Stimulated activated CD8-positive, alpha-beta memory T cell treated with anti-CD3 and anti-CD28 coated beads, Interleukin-12 subunit alpha, Interleukin-12 subunit beta, amount 100 ng/mL, for 4 hours (primary cell): ENCODE data around the gene TBC1D2.

Source experiments
- DNase-seq: peaks from one replicate; pipeline ENCODE4 v3.0.0-alpha.2; 2020; ENCODE audit warnings: low read depth

TBC1D2 gene

GRCh38 chr9:98236901-98237487 is 18.5 kb downstream of the TBC1D2 start:
- no peak for DNase-seq

GRCh38 chr9:98235126-98235525 is 20.3 kb downstream of the TBC1D2 start:
- no peak for DNase-seq

- no peak for DNase-seq
Observed at GRCh38 chr9:98234245-98234825, 21.1 kb downstream of the TBC1D2 start.

GRCh38 chr9:98232926-98233325 is 22.5 kb downstream of the TBC1D2 start:
- DNase-seq = no peak

GRCh38 chr9:98231770-98232478 is 23.5 kb downstream of the TBC1D2 start:
- DNase-seq = no peak

DNA sequence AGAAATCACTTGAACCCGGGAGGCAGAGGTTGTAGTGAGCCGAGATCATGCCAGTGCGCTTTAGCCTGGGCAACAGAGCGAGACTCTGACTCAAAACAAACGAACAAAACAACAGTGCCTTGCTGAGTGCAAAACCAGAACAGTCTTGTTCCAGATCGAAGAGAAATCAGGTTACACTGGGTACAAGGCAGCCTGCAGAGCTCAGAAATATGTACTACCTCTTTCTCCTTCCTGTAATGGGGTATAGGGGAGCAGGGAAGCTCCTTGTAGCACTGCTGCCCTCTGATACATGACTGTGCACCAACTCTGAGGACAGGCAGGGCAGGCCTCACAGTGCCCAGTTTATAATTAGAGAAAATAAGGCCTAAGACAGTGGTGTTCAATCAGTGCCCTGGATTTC is 24.7 kb downstream of the TBC1D2 start:
- no peak for DNase-seq

DNA sequence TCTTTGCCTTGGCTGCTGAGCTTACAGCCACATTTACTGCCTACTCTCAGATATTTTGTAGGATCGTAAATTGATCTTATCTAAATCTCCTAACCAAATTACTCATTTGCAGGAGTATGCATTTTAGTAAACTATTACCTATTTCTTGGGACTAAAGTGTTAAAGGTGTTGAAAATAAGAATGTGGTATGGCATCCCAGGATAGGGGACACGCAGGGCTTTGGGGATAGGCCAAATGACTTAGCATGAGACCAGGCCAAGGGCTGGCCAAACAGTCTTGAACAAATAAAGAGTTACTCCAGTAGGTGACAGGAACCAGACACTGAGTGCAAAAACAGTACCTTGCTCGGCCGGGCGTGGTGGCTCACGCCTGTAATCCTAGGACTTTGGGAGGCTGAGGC is 25.1 kb downstream of the TBC1D2 start:
- no peak for DNase-seq

GRCh38 chr9:98229620-98230019 is 25.8 kb downstream of the TBC1D2 start:
- DNase-seq = no peak

DNA sequence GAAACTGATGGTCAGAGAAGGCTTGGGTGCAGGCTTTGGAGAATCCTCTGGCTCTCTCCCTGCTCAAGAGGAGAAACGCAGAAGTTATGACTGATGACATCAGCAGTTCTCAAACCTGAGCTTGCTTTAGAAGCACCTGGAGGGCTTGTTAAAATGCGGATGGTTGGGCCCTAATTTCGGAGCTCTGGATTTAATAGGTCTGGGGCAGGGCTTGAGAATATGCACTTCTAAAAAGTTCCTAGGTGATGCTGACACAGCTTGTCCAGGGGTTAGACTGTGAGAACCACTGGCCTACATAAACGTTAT is 26.4 kb downstream of the TBC1D2 start:
- no peak for DNase-seq

DNA sequence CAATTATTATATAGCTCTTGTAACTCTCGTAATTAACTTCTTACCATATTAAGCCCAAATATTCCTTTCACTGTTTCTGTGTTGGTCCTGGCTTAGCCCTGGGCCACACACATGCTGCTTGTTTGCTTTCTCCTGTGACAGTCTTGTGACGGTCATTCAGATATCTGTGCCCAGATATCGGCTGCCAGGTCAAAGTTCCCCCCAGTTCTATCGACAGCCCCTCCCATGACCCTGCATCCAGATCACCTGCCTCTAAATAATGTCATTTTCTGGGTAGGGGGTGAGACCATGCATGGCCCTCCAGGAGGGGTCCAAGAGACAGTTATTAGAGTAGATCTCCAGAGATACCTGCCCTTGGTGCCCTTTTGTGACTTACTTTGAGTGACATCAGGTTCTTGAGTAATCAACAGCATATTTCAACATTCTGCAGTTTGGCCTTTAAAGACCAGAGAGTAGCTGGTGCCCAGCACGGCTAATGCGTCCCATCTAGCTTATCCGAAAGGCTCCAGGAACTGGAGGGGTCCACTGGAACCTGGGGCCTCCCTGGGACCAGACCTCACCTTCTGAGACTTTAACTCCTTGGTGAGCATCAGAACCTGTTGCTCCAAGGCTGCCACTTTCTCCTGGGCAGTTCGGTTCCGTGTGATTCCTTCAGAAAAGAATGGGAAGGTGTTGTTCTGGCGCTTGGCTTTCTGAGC is 26.9 kb downstream of the TBC1D2 start:
- DNase-seq = no peak

GRCh38 chr9:98227883-98228282 is 27.6 kb downstream of the TBC1D2 start:
- DNase-seq = no peak

GRCh38 chr9:98226957-98227356 is 28.5 kb downstream of the TBC1D2 start:
- no peak for DNase-seq

DNA sequence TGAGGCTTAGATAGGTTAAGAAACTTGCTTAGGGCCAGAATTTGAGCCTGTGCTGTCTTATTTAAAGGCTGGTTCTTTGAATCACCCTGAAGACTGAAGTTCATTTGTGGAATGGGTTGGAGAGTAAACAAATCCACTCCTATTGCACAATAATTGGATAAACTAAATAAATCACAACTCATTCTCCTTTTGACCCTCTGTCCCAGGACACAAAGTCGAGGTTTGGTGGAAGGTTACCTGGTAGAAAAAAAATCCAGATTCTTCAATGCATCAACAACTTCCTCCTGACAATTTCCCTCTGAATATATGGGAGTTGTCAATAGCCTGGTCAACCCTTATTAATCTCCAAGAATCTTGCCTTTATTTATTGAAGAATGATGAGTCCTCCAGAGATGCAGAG is 28.9 kb downstream of the TBC1D2 start:
- no peak for DNase-seq

GRCh38 chr9:98225015-98225442 is 30.4 kb downstream of the TBC1D2 start:
- no peak for DNase-seq

DNA sequence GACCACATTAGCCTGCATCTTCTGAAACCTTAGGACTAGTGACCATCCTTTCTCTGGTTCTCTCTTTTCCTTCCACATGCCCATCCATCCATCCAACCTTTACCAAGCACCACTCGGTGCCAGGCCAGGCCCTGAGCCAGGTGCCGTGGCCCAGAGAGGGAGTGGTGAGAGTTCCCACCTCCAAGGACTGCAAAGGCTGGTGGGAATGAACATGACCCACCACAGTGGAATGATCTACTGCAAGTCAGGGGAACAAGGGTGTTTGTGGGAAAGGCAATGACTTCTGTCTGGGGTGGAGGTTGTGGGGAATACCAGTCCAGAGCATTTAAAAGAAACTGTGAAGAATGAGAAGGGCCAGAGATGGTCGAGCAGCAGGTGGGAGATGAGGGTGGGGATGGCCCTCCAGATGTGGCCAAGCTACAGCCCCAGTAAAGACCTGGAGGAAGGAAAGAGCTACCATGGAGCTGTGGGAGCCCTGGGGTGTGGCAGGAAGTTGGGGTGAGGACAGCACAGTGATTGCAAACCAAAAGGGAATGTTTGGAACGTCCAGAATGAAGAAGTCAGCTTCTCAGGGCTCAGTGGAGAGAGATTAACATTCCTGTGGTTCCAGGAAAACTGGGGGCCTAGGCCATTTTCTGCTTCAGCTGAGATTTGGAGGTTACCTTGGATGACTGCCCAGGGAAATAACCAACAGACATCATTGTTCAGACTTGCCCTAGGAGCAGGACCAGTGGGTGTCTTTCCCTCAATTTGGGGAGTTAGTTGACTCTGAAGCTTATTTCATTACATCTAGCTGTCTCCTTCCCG is 32.4 kb downstream of the TBC1D2 start:
- no peak for DNase-seq

DNA sequence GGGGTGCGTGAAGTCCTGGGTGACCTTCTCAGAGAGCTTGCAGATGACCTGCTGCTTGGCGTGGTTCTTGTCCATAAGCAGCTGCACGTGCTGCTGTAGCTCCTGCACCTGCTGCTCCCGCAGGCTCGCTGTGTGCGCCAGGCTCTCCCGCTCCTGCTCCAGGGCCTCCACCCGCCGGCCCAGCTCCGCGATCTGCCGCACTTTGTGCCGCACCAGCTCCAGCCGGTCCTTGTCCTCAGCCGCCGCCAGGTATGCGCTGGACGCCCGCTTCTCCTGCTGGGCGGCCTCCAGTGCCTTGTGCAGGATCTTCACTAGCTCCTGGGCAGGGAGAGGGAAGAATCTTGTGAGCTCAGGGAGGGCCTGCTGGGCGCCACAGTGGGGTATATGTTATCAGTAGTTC is 34.5 kb downstream of the TBC1D2 start:
- no peak for DNase-seq

DNA sequence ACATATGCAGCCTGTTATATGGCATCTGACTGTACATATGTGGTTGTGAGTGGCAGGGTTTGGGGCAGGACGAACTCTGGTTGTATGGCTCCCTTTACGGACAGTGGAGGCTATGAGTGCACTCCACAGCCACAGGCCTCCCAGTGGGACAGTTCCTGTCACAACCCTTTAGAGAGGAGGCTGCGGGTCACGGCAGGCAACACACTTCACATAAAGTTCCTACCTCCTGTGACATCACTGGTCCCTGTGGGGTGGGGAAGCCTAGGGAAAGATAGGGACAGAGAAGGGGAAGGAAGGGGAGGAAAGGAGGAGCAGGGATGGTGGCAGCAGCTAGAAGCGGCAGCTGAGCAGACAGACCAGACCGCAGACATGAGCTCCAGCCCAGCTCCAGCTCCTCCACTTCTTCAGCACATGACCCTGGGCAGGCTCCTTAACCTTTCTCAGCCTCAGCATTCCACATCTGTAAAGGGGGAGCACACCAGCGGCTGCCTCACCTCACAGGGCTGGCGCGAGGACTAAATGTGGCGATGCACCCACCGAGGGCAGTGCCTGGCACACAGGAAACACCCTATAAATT is 35.6 kb downstream of the TBC1D2 start:
- no peak for DNase-seq

DNA sequence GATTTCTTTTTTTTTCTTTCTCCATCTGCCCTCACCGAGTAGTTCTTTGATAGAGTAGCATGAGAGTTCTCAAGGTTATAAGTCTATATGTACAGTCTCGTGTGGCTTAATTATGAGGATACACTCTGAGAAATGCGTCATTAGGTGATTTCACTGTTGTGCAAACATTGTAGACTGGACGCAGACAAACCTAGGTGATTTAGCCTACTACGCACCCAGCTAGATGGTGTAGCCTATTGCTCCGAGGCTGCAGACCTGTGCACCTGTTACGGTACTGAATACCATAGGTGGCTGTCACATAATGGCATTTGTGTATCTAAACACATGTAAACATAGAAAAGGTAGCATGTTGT is 36.1 kb downstream of the TBC1D2 start:
- no peak for DNase-seq

- DNase-seq = no peak
Observed at GRCh38 chr9:98218562-98219363, 36.7 kb downstream of the TBC1D2 start.

GRCh38 chr9:98217255-98217654 is 38.2 kb downstream of the TBC1D2 start:
- no peak for DNase-seq

DNA sequence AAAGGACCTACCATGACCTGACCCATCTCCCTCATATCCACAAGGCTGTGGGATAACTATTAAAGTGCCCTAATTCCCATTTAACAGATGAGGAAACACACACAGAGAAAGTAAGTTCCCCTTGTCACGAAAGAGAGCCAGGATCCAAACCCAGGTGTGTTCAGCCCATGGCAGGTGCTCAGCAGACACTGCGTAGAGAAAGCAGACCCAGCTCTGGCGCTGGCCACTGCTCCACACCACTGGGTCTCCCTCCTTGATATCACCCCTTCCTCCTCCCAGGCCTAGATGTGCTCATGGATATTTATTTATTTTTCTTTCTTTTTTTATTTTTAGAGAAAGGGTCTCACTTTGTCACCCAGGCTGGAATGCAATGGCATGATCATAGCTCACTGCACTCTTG is 39.1 kb downstream of the TBC1D2 start:
- DNase-seq = no peak
